Astrocyte (in vitro differentiated cells and primary cell): Measurements from ENCODE around the gene ARHGAP26.

Source experiments
- EZH2 ChIP-seq: IDR thresholded peaks from 2 replicates; pipeline ENCODE4 v1.6.1; 2012; ENCODE audit warnings: mild to moderate bottlenecking, low read length, inconsistent platforms; ENCODE audit not compliant: insufficient read depth
- TF ChIP-seq, protein P1 (sequence below): IDR thresholded peaks from 2 replicates; pipeline ENCODE4 v1.5.1; 2011; ENCODE audit warnings: low read depth, mild to moderate bottlenecking, inconsistent platforms, low read length, moderate library complexity; ENCODE audit not compliant: insufficient read depth

- TF ChIP-seq, protein P1, sequence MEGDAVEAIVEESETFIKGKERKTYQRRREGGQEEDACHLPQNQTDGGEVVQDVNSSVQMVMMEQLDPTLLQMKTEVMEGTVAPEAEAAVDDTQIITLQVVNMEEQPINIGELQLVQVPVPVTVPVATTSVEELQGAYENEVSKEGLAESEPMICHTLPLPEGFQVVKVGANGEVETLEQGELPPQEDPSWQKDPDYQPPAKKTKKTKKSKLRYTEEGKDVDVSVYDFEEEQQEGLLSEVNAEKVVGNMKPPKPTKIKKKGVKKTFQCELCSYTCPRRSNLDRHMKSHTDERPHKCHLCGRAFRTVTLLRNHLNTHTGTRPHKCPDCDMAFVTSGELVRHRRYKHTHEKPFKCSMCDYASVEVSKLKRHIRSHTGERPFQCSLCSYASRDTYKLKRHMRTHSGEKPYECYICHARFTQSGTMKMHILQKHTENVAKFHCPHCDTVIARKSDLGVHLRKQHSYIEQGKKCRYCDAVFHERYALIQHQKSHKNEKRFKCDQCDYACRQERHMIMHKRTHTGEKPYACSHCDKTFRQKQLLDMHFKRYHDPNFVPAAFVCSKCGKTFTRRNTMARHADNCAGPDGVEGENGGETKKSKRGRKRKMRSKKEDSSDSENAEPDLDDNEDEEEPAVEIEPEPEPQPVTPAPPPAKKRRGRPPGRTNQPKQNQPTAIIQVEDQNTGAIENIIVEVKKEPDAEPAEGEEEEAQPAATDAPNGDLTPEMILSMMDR, result no peak
- TF ChIP-seq EZH2, result no peak
Observed at GRCh38 chr5:143162810-143163209, 392.6 kb downstream of the ARHGAP26 start.
